ENCODE measurements around the gene KL. TPM values are rescaled to one million over a fixed set of nuclear protein-coding genes. Genes with fewer than 3 reads are reported as not detected.

Gene KL
- polyA plus RNA-seq, 4 donors: 38.9 to 57.1 (median 50.0) TPM

- DNase-seq (ENCODE audit: low read depth in 4 of 4, low spot score in 2 of 4): no peak
These were observed 17.0 kb downstream of the KL start for GRCh38 chr13:33033051-33033812.

DNA sequence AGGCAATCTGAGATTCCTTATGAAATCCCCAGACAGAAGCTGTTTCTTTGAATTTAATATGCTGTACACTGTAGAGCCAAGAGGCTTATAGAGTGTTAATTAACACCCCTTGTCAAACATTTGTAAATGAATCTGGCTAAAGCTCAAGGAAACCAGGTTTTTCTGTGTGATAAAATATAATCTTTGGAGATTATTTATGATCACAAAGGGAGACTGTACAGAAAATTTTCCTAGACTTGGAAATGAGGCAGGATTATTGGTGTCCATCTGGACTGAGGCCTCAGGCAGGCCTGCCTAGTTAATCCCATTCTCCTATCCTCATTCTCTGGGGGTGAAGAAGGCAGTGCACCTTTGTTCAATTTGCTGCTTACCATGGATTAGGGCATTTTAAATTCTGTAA, 17.8 kb downstream of the KL start:
- no peak for DNase-seq (ENCODE audit: low read depth in 4 of 4, low spot score in 2 of 4)

DNA sequence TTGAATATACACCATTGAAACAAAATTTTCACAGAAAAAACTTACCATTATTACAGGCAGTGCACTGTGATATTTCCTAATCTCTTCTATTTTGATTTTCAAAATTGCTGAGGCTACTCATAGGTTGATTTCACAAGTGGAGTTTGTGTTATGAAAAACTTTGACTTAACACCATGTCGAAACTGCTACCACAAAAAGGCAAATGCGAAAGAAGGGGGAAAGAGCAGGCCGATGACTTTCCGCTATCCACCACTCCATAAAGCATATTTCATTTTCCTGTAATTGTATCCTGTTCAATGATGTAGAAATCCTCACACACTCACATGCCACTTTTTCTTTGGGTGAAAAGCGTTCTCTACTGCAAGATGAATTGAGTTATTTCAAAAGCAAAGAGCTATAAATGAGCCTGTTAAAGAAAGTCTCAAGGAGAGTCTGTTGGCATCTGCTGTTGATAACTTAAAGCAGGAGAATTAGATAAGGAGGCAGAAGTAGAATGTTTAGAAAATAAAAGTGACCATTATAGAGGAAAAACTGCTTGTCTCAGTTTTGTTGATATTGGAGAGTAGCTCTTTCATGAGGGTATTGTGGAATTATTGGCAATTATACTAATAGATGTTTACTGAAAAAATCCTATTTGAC, 18.8 kb downstream of the KL start:
- no peak for DNase-seq (ENCODE audit: low read depth in 4 of 4, low spot score in 2 of 4)

GRCh38 chr13:33037673-33038072, 21.4 kb downstream of the KL start:
- DNase-seq (ENCODE audit: low read depth in 4 of 4, low spot score in 2 of 4): no peak

GRCh38 chr13:33040090-33040489, 23.9 kb downstream of the KL start:
- DNase-seq (ENCODE audit: low read depth in 4 of 4, low spot score in 2 of 4): no peak

- DNase-seq (ENCODE audit: low read depth in 4 of 4, low spot score in 2 of 4): no peak
These were observed 29.8 kb downstream of the KL start for GRCh38 chr13:33045851-33046592.

DNA sequence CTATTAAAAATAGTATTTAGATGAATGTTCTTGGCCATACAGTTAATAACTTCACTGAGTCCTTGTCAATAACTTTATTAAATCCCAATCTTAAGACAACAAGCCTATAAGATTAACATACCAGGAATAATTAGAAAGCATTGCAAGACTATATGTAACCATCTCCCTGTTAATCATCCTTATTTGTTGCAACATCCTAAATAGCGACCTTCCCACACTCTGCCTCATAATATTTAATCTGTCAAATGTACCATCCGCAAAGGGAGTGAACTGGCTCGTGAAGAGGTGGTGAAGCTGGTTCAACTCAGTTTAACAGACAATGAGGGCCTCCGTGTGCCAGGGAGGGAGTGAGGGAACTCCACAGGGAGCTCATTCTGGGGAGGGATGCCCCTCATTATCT, 33.9 kb downstream of the KL start:
- DNase-seq (ENCODE audit: low read depth in 4 of 4, low spot score in 2 of 4): no peak

GRCh38 chr13:33051632-33052031, 35.4 kb downstream of the KL start:
- DNase-seq (ENCODE audit: low read depth in 4 of 4, low spot score in 2 of 4): no peak

DNA sequence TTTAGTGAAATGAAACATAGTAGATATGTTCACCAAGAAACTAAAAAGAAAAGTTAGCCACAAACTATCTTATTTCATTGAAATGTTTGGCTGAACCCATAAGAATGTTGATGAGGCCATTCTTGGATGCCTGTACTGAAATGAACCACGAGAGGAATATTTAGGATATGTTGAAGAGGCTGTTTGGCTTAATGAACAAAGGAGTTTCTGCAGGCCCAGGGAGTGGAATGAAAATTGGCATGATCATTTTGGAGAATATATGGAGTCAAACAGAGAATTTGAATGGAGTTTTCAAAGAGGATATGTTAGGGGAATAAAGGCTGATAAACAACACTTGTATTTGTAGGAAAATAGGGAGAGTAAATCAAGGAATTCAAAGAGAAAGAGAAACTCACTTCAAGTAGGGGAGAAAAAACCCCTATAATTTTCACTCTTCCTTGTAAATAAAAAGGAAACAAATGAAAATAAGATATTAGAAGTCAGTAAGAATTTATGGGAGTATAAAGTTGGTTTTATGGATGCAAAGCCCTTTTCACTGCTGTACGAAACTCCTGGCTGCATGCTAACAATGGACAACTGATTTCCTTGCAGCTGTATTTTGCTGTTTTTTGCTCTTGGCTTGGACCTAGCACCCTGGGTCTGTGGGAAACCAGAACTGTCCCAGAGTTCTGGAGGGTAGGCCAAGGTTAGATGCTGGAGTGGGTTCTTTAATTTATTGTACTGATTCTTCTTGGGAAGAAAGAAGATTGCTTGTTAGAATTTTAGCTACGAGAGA, 36.5 kb downstream of the KL start:
- DNase-seq (ENCODE audit: low read depth in 4 of 4, low spot score in 2 of 4): no peak

DNA sequence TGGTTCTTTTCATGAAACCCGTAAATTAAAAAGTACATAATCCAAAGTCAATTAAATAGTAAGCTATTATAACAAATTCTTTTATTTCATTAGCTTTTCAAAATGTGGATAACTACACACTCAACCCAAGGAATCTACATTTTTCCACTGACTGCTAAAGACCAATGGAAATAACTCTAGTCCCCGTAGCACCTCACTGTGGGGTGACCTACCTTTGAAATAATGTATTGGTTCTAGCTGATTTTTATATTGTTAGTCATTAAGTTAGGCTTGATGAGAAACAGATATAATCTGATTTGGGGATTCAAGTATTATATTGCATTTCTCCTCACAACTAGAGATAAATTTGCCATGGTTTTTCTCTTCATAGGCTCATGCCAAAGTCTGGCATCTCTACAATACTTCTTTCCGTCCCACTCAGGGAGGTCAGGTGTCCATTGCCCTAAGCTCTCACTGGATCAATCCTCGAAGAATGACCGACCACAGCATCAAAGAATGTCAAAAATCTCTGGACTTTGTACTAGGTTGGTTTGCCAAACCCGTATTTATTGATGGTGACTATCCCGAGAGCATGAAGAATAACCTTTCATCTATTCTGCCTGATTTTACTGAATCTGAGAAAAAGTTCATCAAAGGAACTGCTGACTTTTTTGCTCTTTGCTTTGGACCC, 37.3 kb downstream of the KL start:
- no peak for DNase-seq (ENCODE audit: low read depth in 4 of 4, low spot score in 2 of 4)

GRCh38 chr13:33057019-33057780, 41.0 kb downstream of the KL start:
- DNase-seq (ENCODE audit: low read depth in 4 of 4, low spot score in 2 of 4): no peak

- DNase-seq (ENCODE audit: low read depth in 4 of 4, low spot score in 2 of 4): no peak
These were observed 42.6 kb downstream of the KL start for GRCh38 chr13:33058776-33059327.

- no peak for DNase-seq (ENCODE audit: low read depth in 4 of 4, low spot score in 2 of 4)
These were observed 44.6 kb downstream of the KL start for GRCh38 chr13:33060815-33061214.

DNA sequence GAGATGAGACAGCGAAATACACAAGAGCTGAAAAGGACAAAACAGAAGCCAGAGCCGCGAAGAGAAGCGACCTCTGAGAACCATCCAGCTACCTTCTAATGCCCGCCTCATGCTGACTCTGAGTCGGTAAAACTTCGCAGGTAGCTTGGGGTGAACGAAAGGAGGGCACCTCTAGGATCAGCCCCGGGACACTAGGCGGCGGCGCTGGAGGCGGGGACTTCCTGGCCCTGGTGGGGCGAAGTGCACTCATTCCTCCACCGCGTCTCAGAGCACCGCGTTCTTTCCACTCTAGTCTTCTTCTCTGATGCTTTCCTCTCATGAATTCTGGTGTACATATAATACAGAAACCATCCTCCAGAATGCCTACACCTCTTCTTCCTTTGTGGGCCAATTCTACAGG, 50.1 kb downstream of the KL start:
- DNase-seq (ENCODE audit: low read depth in 4 of 4, low spot score in 2 of 4): no peak

- DNase-seq (ENCODE audit: low read depth in 4 of 4, low spot score in 2 of 4): no peak
These were observed 53.1 kb downstream of the KL start for GRCh38 chr13:33069365-33069764.

- no peak for DNase-seq (ENCODE audit: low read depth in 4 of 4, low spot score in 2 of 4)
These were observed 54.5 kb downstream of the KL start for GRCh38 chr13:33070713-33071112.

GRCh38 chr13:33072282-33072681, 56.1 kb downstream of the KL start:
- no peak for DNase-seq (ENCODE audit: low read depth in 4 of 4, low spot score in 2 of 4)

DNA sequence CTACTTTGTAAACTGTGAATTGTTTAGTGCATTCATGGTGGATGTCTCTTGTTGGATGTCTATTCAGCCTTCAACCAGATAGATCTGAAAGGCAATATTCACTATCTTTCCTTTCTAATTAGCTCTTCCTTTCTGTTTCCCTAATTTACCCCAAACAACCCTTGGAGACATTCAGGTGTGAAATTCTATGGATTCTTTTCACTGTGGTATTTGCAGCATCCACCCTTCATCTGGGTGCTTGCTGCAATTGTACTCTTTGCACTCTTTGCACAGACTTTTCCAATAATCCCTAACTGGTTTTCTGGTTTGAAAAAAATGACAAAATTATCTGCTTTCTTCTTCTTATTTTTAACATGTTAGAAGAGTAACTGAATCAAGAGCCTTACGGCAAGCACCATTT, 56.5 kb downstream of the KL start:
- no peak for DNase-seq (ENCODE audit: low read depth in 4 of 4, low spot score in 2 of 4)

- DNase-seq (ENCODE audit: low read depth in 4 of 4, low spot score in 2 of 4): no peak
These were observed 57.1 kb downstream of the KL start for GRCh38 chr13:33073338-33073737.

All from left renal cortex interstitium (tissue), 4 donors.